Cardiac muscle cell (in vitro differentiated cells and primary cell): ENCODE results near the gene FXYD1. TPM values are rescaled to one million over a fixed set of nuclear protein-coding genes. Genes with fewer than 3 reads are reported as not detected.
"Not testable (repeated sequence)": the region's sequence is repeated elsewhere in the genome, so short reads cannot be mapped to it uniquely, and the experiment has no call there.

Experiments used
- DNase-seq, 2 donors: peaks; one replicate each; pipeline versions ENCODE4 v3.0.0 to v3.0.0-alpha.2; 2010 to 2017; ENCODE audit warnings: low read depth in 1 of 2, low spot score in 1 of 2
- H3K27ac ChIP-seq: fragments of 200-600 bp; sonication (generic); 2 replicates; pipeline ENCODE4 v1.5.1; 2016
- H3K27me3 ChIP-seq: fragments of 200-600 bp; sonication (generic); 2 replicates; pipeline ENCODE4 v1.6.0; 2016; ENCODE audit warnings: control low read depth
- H3K36me3 ChIP-seq: fragments of 200-600 bp; sonication (generic); 2 replicates; pipeline ENCODE4 v1.5.1; 2016; ENCODE audit warnings: control low read depth
- H3K4me1 ChIP-seq: fragments of 200-600 bp; sonication (generic); 2 replicates; pipeline ENCODE4 v1.8.1; 2017; ENCODE audit warnings: low read depth, mild to moderate bottlenecking, mixed run types
- H3K4me3 ChIP-seq: fragments of 200-600 bp; sonication (generic); 2 replicates; pipeline ENCODE4 v1.5.1; 2016; ENCODE audit warnings: mild to moderate bottlenecking
- H3K9me3 ChIP-seq: fragments of 200-600 bp; sonication (generic); 2 replicates; pipeline ENCODE4 v1.5.1; 2017; ENCODE audit warnings: low read depth, mild to moderate bottlenecking, control low read depth
- CTCF ChIP-seq: IDR thresholded peaks from 2 replicates; pipeline ENCODE4 v1.5.1; 2012; ENCODE audit warnings: low read depth, mild to moderate bottlenecking, low read length
- polyA plus RNA-seq: library from polyadenylated mRNA; unstranded; fragments of >200 nt; fragmentation: Nextera tagmentation; extraction: Ambion mirVana; gene quantifications from 2 replicates; pipeline ENCODE4 v1.2.1, GENCODE V29; 2016
- total RNA-seq: library from RNA; depleted of rRNA; stranded (reverse); fragments of >200 nt; gene quantifications from 2 replicates; pipeline ENCODE4 v1.2.3, GENCODE V29; 2016

The FXYD1 gene
- total and polyA plus RNA-seq, 2 experiments from 2014 or later = 154 to 314 TPM

- no peak for DNase-seq
- no peaks in the 10 kb centered on the region for H3K9me3 ChIP-seq
- H3K27ac ChIP-seq = no peak overlapping the region
- no peaks in the 10 kb centered on the region for H3K4me1 ChIP-seq
- no peaks in the 10 kb centered on the region for H3K36me3 ChIP-seq
- no peaks in the 10 kb centered on the region for H3K27me3 ChIP-seq
- no peak for TF ChIP-seq CTCF
- no peak overlapping the region for H3K4me3 ChIP-seq
Observed at GRCh38 chr19:35128398-35129057, 10.1 kb upstream of the FXYD1 start.

GRCh38 chr19:35129724-35130274, 8.8 kb upstream of the FXYD1 start:
- not testable (repeated sequence) for H3K9me3 ChIP-seq, H3K27ac ChIP-seq, H3K36me3 ChIP-seq, H3K4me3 ChIP-seq, DNase-seq, H3K27me3 ChIP-seq
- H3K4me1 ChIP-seq = peaks cover 11% of the 10 kb centered on the region

- Histone ChIP-seq H3K36me3 (no peaks in the 10 kb centered on the region), H3K4me1 (peaks cover 20% of the 10 kb centered on the region), H3K27ac (no peak overlapping the region), H3K4me3 (no peak overlapping the region), H3K9me3 (no peaks in the 10 kb centered on the region), H3K27me3 (no peaks in the 10 kb centered on the region)
- DNase-seq = no peak
- no peak for TF ChIP-seq CTCF
Observed at GRCh38 chr19:35130761-35131720, 7.6 kb upstream of the FXYD1 start.

- no peak for TF ChIP-seq CTCF
- Histone ChIP-seq H3K27me3 (no peaks in the 10 kb centered on the region), H3K36me3 (no peaks in the 10 kb centered on the region), H3K27ac (no peak overlapping the region), H3K4me1 (peaks cover 20% of the 10 kb centered on the region), H3K9me3 (no peaks in the 10 kb centered on the region), H3K4me3 (no peak overlapping the region)
- no peak for DNase-seq
Observed at GRCh38 chr19:35132254-35132653, 6.4 kb upstream of the FXYD1 start.

GRCh38 chr19:35133826-35134225, 4.8 kb upstream of the FXYD1 start:
- DNase-seq = no peak
- no peaks in the 10 kb centered on the region for H3K36me3 ChIP-seq
- H3K4me3 ChIP-seq = no peak overlapping the region
- no peak for TF ChIP-seq CTCF
- peaks cover 31% of the 10 kb centered on the region for H3K4me1 ChIP-seq
- peak overlapping the region; percentile 85 for H3K27ac ChIP-seq
- no peaks in the 10 kb centered on the region for H3K9me3 ChIP-seq
- no peaks in the 10 kb centered on the region for H3K27me3 ChIP-seq
